WTC11 (cell line): ENCODE data around the gene LYAR.

Experiments used
- CREM ChIP-seq: sonication (generic); formaldehyde crosslinking; IDR thresholded peaks from 2 replicates; pipeline ENCODE4 v1.8.1; 2022; ENCODE audit warnings: mild to moderate bottlenecking, missing genetic modification reagents, moderate library complexity
- ELF4 ChIP-seq: sonication (generic); formaldehyde crosslinking; IDR thresholded peaks from 2 replicates; pipeline ENCODE4 v1.8.1; 2022; ENCODE audit warnings: low read depth, mild to moderate bottlenecking, moderate library complexity, missing genetic modification reagents
- IRF2 ChIP-seq: sonication (generic); formaldehyde crosslinking; IDR thresholded peaks from 2 replicates; pipeline ENCODE4 v1.8.0; 2022; ENCODE audit warnings: low read depth, missing genetic modification reagents, borderline replicate concordance
- JUN ChIP-seq: sonication (generic); formaldehyde crosslinking; IDR thresholded peaks from 2 replicates; pipeline ENCODE4 v1.8.0; 2023; ENCODE audit warnings: mild to moderate bottlenecking, missing genetic modification reagents
- SP1 ChIP-seq: sonication (generic); formaldehyde crosslinking; conservative IDR thresholded peaks from 2 replicates; pipeline ENCODE4 v1.8.1; 2022; ENCODE audit warnings: missing genetic modification reagents
- TEAD4 ChIP-seq: sonication (generic); formaldehyde crosslinking; IDR thresholded peaks from 2 replicates; pipeline ENCODE4 v1.8.0; 2022; ENCODE audit warnings: mild to moderate bottlenecking, missing genetic modification reagents
- TP53 ChIP-seq: sonication (generic); formaldehyde crosslinking; IDR thresholded peaks from 2 replicates; pipeline ENCODE4 v1.8.1; 2023; ENCODE audit warnings: mild to moderate bottlenecking, missing genetic modification reagents
- USF2 ChIP-seq: sonication (generic); formaldehyde crosslinking; IDR thresholded peaks from 2 replicates; pipeline ENCODE4 v1.8.1; 2023; ENCODE audit warnings: mild to moderate bottlenecking, missing genetic modification reagents, moderate library complexity
- TF ChIP-seq, protein P1 (sequence below): fragments of 200-600 bp; IDR thresholded peaks from 2 replicates; pipeline ENCODE4 v1.8.0; 2022; ENCODE audit warnings: antibody characterized with exemption
- TF ChIP-seq, protein P2 (sequence below): sonication (generic); formaldehyde crosslinking; IDR thresholded peaks from 2 replicates; pipeline ENCODE4 v1.8.1; 2022; ENCODE audit warnings: low read depth, missing genetic modification reagents, borderline replicate concordance
- TF ChIP-seq, protein P3 (sequence below): sonication (generic); formaldehyde crosslinking; IDR thresholded peaks from 2 replicates; pipeline ENCODE4 v1.8.0; 2022; ENCODE audit warnings: mild to moderate bottlenecking, missing genetic modification reagents

- TF ChIP-seq, protein P1, sequence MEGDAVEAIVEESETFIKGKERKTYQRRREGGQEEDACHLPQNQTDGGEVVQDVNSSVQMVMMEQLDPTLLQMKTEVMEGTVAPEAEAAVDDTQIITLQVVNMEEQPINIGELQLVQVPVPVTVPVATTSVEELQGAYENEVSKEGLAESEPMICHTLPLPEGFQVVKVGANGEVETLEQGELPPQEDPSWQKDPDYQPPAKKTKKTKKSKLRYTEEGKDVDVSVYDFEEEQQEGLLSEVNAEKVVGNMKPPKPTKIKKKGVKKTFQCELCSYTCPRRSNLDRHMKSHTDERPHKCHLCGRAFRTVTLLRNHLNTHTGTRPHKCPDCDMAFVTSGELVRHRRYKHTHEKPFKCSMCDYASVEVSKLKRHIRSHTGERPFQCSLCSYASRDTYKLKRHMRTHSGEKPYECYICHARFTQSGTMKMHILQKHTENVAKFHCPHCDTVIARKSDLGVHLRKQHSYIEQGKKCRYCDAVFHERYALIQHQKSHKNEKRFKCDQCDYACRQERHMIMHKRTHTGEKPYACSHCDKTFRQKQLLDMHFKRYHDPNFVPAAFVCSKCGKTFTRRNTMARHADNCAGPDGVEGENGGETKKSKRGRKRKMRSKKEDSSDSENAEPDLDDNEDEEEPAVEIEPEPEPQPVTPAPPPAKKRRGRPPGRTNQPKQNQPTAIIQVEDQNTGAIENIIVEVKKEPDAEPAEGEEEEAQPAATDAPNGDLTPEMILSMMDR, result no peak
- no peak for TF ChIP-seq IRF2
- TF ChIP-seq TP53 (CRISPR knock-in tag), result no peak
- TF ChIP-seq CREM, result no peak
- no peak for TF ChIP-seq ELF4 (CRISPR knock-in tag)
- TF ChIP-seq USF2 (CRISPR knock-in tag), result no peak
- TF ChIP-seq JUN (CRISPR knock-in tag), result no peak
- TF ChIP-seq, protein P2, sequence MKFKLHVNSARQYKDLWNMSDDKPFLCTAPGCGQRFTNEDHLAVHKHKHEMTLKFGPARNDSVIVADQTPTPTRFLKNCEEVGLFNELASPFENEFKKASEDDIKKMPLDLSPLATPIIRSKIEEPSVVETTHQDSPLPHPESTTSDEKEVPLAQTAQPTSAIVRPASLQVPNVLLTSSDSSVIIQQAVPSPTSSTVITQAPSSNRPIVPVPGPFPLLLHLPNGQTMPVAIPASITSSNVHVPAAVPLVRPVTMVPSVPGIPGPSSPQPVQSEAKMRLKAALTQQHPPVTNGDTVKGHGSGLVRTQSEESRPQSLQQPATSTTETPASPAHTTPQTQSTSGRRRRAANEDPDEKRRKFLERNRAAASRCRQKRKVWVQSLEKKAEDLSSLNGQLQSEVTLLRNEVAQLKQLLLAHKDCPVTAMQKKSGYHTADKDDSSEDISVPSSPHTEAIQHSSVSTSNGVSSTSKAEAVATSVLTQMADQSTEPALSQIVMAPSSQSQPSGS (CRISPR knock-in tag), result no peak
- TF ChIP-seq TEAD4, result no peak
- TF ChIP-seq, protein P3, sequence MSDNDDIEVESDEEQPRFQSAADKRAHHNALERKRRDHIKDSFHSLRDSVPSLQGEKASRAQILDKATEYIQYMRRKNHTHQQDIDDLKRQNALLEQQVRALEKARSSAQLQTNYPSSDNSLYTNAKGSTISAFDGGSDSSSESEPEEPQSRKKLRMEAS (CRISPR knock-in tag), result no peak
- TF ChIP-seq SP1 (CRISPR knock-in tag), result no peak
These were observed 899 bp downstream of the LYAR start for GRCh38 chr4:4289055-4289454.
